HG03159 (cell line): Measurements from ENCODE around the gene UXS1.

Source experiments
- ATAC-seq: cut with Tn5 transposase; IDR thresholded peaks from one replicate; pipeline ENCODE4 v1.9.1; 2021; ENCODE audit warnings: mild to moderate bottlenecking, moderate library complexity; ENCODE audit not compliant: unreplicated experiment

UXS1 gene

DNA sequence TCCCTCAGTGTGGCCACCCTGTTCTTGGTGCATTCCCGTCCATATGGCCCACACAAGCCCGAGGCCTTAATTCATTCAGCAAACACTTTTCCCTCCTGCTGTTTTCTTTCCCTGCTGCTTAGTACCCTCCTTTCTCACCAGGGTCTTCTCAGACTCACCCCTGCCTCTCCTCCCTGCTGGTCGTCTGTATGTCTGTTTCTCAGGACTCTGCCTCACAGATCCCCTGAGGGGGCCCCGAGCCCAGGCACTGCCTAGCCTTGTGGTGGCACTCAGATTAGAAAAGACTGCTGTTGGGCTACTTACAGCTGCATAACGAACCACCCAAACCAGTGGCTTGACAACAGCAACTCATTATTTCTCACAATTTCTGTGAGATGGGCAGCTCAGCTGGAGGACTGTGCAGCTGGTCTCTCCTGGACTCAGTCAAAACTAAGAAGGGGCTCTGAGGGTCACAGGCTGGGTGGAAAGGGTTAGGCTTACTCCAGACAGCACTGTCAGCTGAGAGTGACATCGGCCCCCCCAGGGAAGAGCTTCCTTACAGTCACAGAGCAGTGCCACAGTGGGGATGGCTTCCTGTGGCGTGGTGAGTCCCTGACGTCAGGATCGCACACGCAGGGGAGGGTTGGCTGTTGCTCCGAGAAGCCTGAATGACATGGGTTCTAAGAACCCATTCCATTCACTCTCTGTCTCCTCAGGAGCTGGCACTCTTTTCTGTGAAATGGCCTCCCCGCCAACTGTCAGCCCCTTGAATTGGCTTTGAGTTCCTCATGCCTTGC is 139.0 kb downstream of the UXS1 start:
- ATAC-seq = no peak

DNA sequence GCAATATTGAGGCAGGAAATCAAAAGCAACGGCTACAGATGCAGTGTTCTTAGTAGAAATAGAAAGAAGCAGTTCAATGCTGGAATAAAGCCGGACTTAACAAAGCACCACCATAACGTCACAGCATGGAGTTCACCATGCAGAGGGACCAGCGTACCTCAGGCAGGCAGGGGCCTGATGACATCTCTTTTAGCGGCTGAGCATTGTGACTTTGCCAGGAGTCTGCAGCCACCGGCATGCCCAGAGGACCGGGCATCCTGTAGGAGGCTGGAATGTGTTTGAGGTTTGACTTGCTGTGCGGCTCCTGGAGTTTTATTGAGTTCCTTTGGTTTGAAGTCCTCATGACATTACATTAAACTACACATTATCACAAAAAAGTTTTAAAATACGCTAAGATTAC is 139.8 kb downstream of the UXS1 start:
- ATAC-seq = no peak

DNA sequence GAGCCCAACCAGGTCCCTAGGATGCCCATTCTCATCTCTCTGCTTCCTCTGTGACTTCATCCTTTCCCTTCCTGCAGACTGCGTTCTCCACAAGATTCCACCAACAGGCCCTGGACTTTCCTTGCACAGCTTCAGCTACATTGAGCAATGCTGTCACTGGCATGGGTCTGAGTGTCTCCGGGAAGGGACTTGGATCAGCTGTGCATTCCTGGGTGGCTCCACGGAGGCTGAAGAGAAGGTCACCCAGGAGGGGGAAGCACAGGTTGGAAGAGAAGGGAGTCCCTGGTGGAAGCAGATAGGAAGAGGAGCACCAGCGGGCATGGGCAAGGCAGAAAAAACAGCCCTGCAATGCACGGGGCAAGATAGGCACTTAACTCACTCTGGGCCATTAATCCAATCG is 140.5 kb downstream of the UXS1 start:
- no peak for ATAC-seq

DNA sequence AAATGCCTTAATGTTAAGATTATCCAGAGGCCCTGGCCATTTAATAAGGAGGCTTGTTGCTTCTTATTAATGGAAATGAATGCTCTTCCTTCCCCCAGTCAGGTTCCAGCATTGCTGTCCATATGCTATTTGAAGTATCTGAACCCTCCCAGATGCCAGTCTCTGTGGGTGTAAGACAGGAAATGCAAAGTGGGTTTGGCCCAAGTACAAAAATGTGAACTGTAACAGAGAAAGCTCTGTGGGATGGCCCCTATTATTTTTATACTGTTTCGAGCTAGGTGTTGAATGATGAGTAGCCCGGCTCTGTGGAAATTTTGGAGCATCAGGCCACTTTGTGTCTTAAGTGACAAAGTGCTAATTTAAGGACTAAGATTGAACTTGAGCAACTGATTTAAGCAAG is 141.0 kb downstream of the UXS1 start:
- no peak for ATAC-seq

DNA sequence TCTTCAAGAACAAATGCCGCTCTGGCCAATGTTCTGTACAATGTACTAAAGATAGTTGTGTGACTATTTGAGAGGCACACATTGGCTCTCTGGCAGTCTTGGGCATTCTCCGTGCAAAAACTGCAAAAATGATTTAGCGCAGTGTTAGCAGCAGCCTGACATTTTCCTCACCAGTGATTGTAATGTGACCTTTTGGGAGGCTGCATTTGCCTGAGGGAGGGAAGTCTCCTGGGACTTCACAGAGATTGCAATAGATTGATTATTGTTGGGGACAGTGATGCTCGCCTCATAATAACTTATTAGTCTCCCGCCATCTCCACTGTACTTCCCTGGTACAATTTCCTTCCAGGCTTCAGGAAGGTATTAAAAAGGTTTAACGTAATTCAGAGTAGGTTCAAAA is 149.2 kb downstream of the UXS1 start:
- ATAC-seq = no peak

DNA sequence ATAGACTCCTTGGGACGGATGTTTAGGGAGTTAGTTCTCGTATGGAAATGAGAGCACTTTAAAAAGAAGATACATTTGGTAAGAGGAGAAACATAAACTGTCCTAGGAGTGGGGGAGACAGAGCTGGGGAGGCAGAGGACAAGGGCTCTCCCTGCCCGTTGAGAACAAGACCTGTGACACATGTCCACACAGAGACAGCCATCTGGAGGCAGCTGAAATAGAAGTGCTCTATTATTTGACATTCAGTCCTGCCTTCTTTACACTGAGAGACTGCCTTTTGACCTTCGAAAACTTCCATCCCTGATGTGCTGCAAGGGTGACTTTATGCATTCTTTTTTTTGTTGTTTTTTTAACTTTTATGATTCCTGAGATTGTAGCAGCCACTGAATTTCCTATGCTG is 150.1 kb downstream of the UXS1 start:
- no peak for ATAC-seq
